ENCODE measurements around the gene IFITM2.
"Not testable (repeated sequence)": the region's sequence is repeated elsewhere in the genome, so short reads cannot be mapped to it uniquely, and the experiment has no call there.

Gene IFITM2

GRCh38 chr11:293852-294661 lies 13.6 kb upstream of the IFITM2 start:
- DNase-seq = no peak

- no peak for DNase-seq
Measured at GRCh38 chr11:294780-295179, 12.8 kb upstream of the IFITM2 start.

- DNase-seq = no peak
Measured at GRCh38 chr11:295351-296170, 12.1 kb upstream of the IFITM2 start.

GRCh38 chr11:296171-297050 lies 11.2 kb upstream of the IFITM2 start:
- no peak for DNase-seq

GRCh38 chr11:297051-297585 lies 10.5 kb upstream of the IFITM2 start:
- DNase-seq = no peak

GRCh38 chr11:297586-298405 lies 9.8 kb upstream of the IFITM2 start:
- DNase-seq = peak; percentile 56

GRCh38 chr11:298406-299065 lies 9.1 kb upstream of the IFITM2 start:
- DNase-seq = no peak

GRCh38 chr11:299081-299891 lies 8.3 kb upstream of the IFITM2 start, which contains the start of gene IFITM5:
TSS of gene IFITM5 (minus strand) at chr11:299526. CDS start at chr11:299490, 36 bp downstream.
- no peak for DNase-seq

GRCh38 chr11:299951-300735 lies 7.5 kb upstream of the IFITM2 start:
- DNase-seq = no peak

- DNase-seq = no peak
Measured at GRCh38 chr11:303363-303762, 4.3 kb upstream of the IFITM2 start.

GRCh38 chr11:304061-304506 lies 3.5 kb upstream of the IFITM2 start:
- no peak for DNase-seq

- DNase-seq = peak; percentile 79
Measured at GRCh38 chr11:304915-305843, 2.4 kb upstream of the IFITM2 start.

- DNase-seq = no peak
Measured at GRCh38 chr11:305844-306211, 1.8 kb upstream of the IFITM2 start.

GRCh38 chr11:306645-307371 lies 808 bp upstream of the IFITM2 start:
- DNase-seq = no peak

- peak; percentile 47 for DNase-seq
Measured at GRCh38 chr11:308740-309665, 1.4 kb downstream of the IFITM2 start.

- not testable (repeated sequence) for DNase-seq
Measured at GRCh38 chr11:309979-310572, 2.5 kb downstream of the IFITM2 start.
